HL-60 (cell line): ENCODE results near the gene MIOX.

Experiments used
- DNase-seq, 2 experiments: peaks; one replicate each; pipeline ENCODE4 v3.0.0-alpha.2; 2010 to 2020; ENCODE audit warnings: low read depth in 1 of 2, low spot score in 1 of 2
- H3K27ac ChIP-seq: fragments of 250-450 bp; sonication (Bioruptor Pico); replicated peaks from 2 replicates; pipeline ENCODE4 v1.5.1; 2020; ENCODE audit warnings: mild to moderate bottlenecking, moderate library complexity
- H3K27me3 ChIP-seq: fragments of 250-450 bp; sonication (Bioruptor Pico); 2 replicates; pipeline ENCODE4 v1.5.1; 2021; ENCODE audit warnings: mild to moderate bottlenecking, moderate library complexity; ENCODE audit not compliant: insufficient read depth, poor library complexity, severe bottlenecking
- H3K4me3 ChIP-seq: replicated peaks from 2 replicates; pipeline ENCODE4 v1.5.1; 2011; ENCODE audit warnings: mild to moderate bottlenecking, control low read depth, low read length; ENCODE audit not compliant: insufficient read depth
- CTCF ChIP-seq: IDR thresholded peaks from one replicate; pipeline ENCODE4 v1.5.1; 2011; ENCODE audit warnings: low read length, control low read depth, inconsistent platforms; ENCODE audit not compliant: insufficient read depth
- GABPA ChIP-seq: IDR thresholded peaks from 2 replicates; pipeline ENCODE4 v1.6.1; 2012; ENCODE audit warnings: low read depth
- POLR2AphosphoS5 ChIP-seq: IDR thresholded peaks from 2 replicates; pipeline ENCODE4 v1.6.1; 2012; ENCODE audit warnings: low read depth
- REST ChIP-seq: IDR thresholded peaks from 2 replicates; pipeline ENCODE4 v1.6.1; 2012; ENCODE audit warnings: low read depth; ENCODE audit not compliant: insufficient replicate concordance
- SPI1 ChIP-seq: IDR thresholded peaks from 2 replicates; pipeline ENCODE4 v1.6.1; 2012; ENCODE audit warnings: low read depth, mild to moderate bottlenecking, borderline replicate concordance

The MIOX gene

GRCh38 chr22:50447576-50448551 lies 38.8 kb upstream of the MIOX start:
- no peak for DNase-seq
- H3K27me3 ChIP-seq: no peaks in the 10 kb centered on the region
- H3K4me3 ChIP-seq: no peak overlapping the region
- TF ChIP-seq CTCF: no peak
- TF ChIP-seq GABPA: no peak
- TF ChIP-seq POLR2AphosphoS5: no peak
- TF ChIP-seq SPI1: no peak
- TF ChIP-seq REST: no peak
- H3K27ac ChIP-seq: no peak overlapping the region

GRCh38 chr22:50452649-50453048 lies 34.0 kb upstream of the MIOX start:
- TF ChIP-seq SPI1 (no peak), CTCF (no peak), GABPA (no peak), POLR2AphosphoS5 (no peak), REST (no peak)
- no peak for DNase-seq
- Histone ChIP-seq H3K27ac (no peak overlapping the region), H3K4me3 (no peak overlapping the region), H3K27me3 (no peaks in the 10 kb centered on the region)

GRCh38 chr22:50454556-50455075 lies 32.0 kb upstream of the MIOX start:
- TF ChIP-seq CTCF: no peak
- TF ChIP-seq SPI1: no peak
- no peak for TF ChIP-seq GABPA
- TF ChIP-seq REST: no peak
- TF ChIP-seq POLR2AphosphoS5: no peak
- Histone ChIP-seq H3K4me3 (no peak overlapping the region), H3K27ac (no peak overlapping the region), H3K27me3 (no peaks in the 10 kb centered on the region)
- no peak for DNase-seq
